Keratinocyte (primary cell): ENCODE measurements around the gene CDHR4. TPM values are rescaled to one million over a fixed set of nuclear protein-coding genes. Genes with fewer than 3 reads are reported as not detected.
A peak's percentile ranks its signal among the peaks of the same experiment; 100 is the strongest.

Experiments
- DNase-seq: peaks from one replicate; pipeline ENCODE4 v3.0.0-alpha.2; 2011; ENCODE audit warnings: low read depth, missing footprints, low spot score
- FAIRE-seq: peaks from 2 replicates; lab custom pipeline; 2011; peaks lifted over from hg19 to GRCh38; lab: Jason Lieb, UNC
- H2AFZ ChIP-seq: 2 replicates; pipeline ENCODE4 v1.6.0; 2012; ENCODE audit warnings: low read length, control low read depth, inconsistent platforms; ENCODE audit not compliant: control insufficient read depth
- H3K27ac ChIP-seq: 2 replicates; pipeline ENCODE4 v1.5.1; 2011; ENCODE audit warnings: low read length; ENCODE audit not compliant: control insufficient read depth, insufficient read depth
- H3K27me3 ChIP-seq: 3 replicates; pipeline ENCODE4 v1.6.0; 2011; ENCODE audit warnings: low read length; ENCODE audit not compliant: control insufficient read depth, insufficient read depth; ENCODE audit errors: extremely low read depth
- H3K36me3 ChIP-seq, 2 experiments: 2 replicates in 1 of 2; 3 replicates in 1 of 2; pipeline ENCODE4 v1.5.1; 2011; ENCODE audit warnings: low read length in 2 of 2, mild to moderate bottlenecking in 1 of 2; ENCODE audit not compliant: control insufficient read depth in 2 of 2, insufficient read depth in 2 of 2; ENCODE audit errors: extremely low read depth in 1 of 2
- H3K4me1 ChIP-seq: 3 replicates; pipeline ENCODE4 v1.5.1; 2011; ENCODE audit warnings: low read length; ENCODE audit not compliant: control insufficient read depth, insufficient read depth; ENCODE audit errors: extremely low read depth
- H3K4me2 ChIP-seq: 3 replicates; pipeline ENCODE4 v1.6.0; 2011; ENCODE audit warnings: low read depth, low read length; ENCODE audit not compliant: control insufficient read depth, insufficient read depth; ENCODE audit errors: extremely low read depth
- H3K4me3 ChIP-seq, 3 experiments: fragments of 200-600 bp in 1 of 3; sonication (generic) in 1 of 3; 2 replicates in 2 of 3; 3 replicates in 1 of 3; pipeline ENCODE4 v1.5.1; 2011 to 2016; ENCODE audit warnings: low read length in 3 of 3, mild to moderate bottlenecking in 3 of 3, control low read depth in 2 of 3, inconsistent platforms in 1 of 3, low read depth in 1 of 3, mixed read lengths in 1 of 3, mixed run types in 1 of 3, moderate library complexity in 1 of 3; ENCODE audit not compliant: control insufficient read depth in 2 of 3, insufficient read depth in 2 of 3; ENCODE audit errors: extremely low read depth in 1 of 3
- H3K79me2 ChIP-seq: 2 replicates; pipeline ENCODE4 v1.6.0; 2012; ENCODE audit warnings: low read length; ENCODE audit not compliant: control insufficient read depth, insufficient read depth
- H3K9ac ChIP-seq: 3 replicates; pipeline ENCODE4 v1.6.0; 2011; ENCODE audit warnings: low read length; ENCODE audit not compliant: control insufficient read depth, insufficient read depth; ENCODE audit errors: extremely low read depth
- H3K9me1 ChIP-seq: 3 replicates; pipeline ENCODE4 v1.6.0; 2011; ENCODE audit warnings: low read length; ENCODE audit not compliant: control insufficient read depth, insufficient read depth; ENCODE audit errors: extremely low read depth
- H3K9me3 ChIP-seq: 2 replicates; pipeline ENCODE4 v1.5.1; 2012; ENCODE audit warnings: low read depth, low read length; ENCODE audit not compliant: control insufficient read depth
- H4K20me1 ChIP-seq: 3 replicates; pipeline ENCODE4 v1.6.0; 2011; ENCODE audit warnings: low read length; ENCODE audit not compliant: control insufficient read depth, insufficient read depth; ENCODE audit errors: extremely low read depth
- EZH2 ChIP-seq: IDR thresholded peaks from one replicate; pipeline ENCODE4 v1.6.1; 2012; ENCODE audit warnings: inconsistent platforms, mild to moderate bottlenecking, low read length, moderate library complexity
- dilution Hi-C: fragments of 300-500 bp; cut with MboI; formaldehyde crosslinking; loops from one replicate; pipeline ENCODE4 v1.7.0; 2020; ENCODE audit warnings: low sequenced_read_pairs; ENCODE audit not compliant: extremely low pct_ligation_motif_present
- polyA plus RNA-seq, 5 experiments: library from polyadenylated mRNA; depleted of rRNA in 3 of 5; stranded (reverse) in 3 of 5; stranded (forward) in 1 of 5; unstranded in 1 of 5; fragments of >200 nt; gene quantifications; 1 replicate in 1 of 5; 2 replicates in 3 of 5; 3 replicates in 1 of 5; pipeline versions ENCODE4 v1.2.1 to v1.2.3, GENCODE V29; 2011 to 2012; ENCODE audit warnings: missing spikeins in 2 of 5, low read depth in 1 of 5, low replicate concordance in 1 of 5
- TF ChIP-seq, protein P1 (sequence below), 3 experiments: IDR thresholded peaks in 1 of 3; conservative IDR thresholded peaks in 1 of 3; optimal IDR thresholded peaks in 1 of 3; 2 replicates in 2 of 3; 3 replicates in 1 of 3; pipeline versions ENCODE3 to v1.5.1; 2011; ENCODE audit warnings: low read length in 3 of 3, mild to moderate bottlenecking in 3 of 3, moderate library complexity in 2 of 3, control low read depth in 1 of 3, inconsistent platforms in 1 of 3; ENCODE audit not compliant: insufficient read depth in 2 of 3; ENCODE audit errors: extremely low read depth in 1 of 3

Gene CDHR4
- polyA plus RNA-seq, 1 donor (not counting 4 experiments of a cell fraction or from before 2014, with no cell fraction given) = not detected

DNA sequence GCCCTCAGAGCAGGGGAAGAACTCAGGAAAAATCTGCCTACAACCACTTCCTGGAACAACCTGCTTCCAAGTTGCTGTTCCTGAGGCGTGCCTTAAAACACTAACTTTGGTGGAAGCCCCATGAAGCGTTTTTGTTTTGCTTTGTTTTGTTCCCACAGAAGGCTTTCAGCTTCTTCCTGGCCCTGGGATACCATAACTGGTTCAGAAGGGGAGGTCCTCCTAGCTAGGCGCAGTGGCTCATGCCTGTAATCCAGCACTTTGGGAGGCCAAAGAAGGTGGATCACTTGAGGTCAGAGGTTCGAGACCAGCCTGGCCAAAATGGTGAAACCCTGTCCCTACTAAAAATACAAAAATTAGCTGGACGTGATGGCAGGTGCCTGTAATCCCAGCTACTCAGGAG is 12.1 kb downstream of the CDHR4 start:
- Histone ChIP-seq H3K9ac (no peak overlapping the region), H3K4me3 (no peak overlapping the region), H3K4me2 (no peak overlapping the region), H3K27me3 (no peaks in the 10 kb centered on the region), H4K20me1 (no peaks in the 10 kb centered on the region), H3K36me3 (peaks cover 0 to 6% of the 10 kb centered on the region in 2 experiments), H2AFZ (no peak overlapping the region), H3K4me1 (peaks cover 12% of the 10 kb centered on the region), H3K9me3 (no peaks in the 10 kb centered on the region), H3K9me1 (no peaks in the 10 kb centered on the region), H3K79me2 (peaks cover 28% of the 10 kb centered on the region), H3K27ac (no peak overlapping the region)
- TF ChIP-seq, protein P1, sequence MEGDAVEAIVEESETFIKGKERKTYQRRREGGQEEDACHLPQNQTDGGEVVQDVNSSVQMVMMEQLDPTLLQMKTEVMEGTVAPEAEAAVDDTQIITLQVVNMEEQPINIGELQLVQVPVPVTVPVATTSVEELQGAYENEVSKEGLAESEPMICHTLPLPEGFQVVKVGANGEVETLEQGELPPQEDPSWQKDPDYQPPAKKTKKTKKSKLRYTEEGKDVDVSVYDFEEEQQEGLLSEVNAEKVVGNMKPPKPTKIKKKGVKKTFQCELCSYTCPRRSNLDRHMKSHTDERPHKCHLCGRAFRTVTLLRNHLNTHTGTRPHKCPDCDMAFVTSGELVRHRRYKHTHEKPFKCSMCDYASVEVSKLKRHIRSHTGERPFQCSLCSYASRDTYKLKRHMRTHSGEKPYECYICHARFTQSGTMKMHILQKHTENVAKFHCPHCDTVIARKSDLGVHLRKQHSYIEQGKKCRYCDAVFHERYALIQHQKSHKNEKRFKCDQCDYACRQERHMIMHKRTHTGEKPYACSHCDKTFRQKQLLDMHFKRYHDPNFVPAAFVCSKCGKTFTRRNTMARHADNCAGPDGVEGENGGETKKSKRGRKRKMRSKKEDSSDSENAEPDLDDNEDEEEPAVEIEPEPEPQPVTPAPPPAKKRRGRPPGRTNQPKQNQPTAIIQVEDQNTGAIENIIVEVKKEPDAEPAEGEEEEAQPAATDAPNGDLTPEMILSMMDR (optimal IDR thresholded peaks at IDR 0.05 in 1 of 3, IDR thresholded peaks at IDR 0.05 in 1 of 3, conservative IDR thresholded peaks at IDR 0.05 in 1 of 3; ENCODE audit: extremely low read depth in 1 of 3, insufficient read depth in 2 of 3, low read length in 3 of 3) = no peak
- no peak for TF ChIP-seq EZH2
- dilution Hi-C loops = no loop called here
- FAIRE-seq (no peak), DNase-seq (no peak)

DNA sequence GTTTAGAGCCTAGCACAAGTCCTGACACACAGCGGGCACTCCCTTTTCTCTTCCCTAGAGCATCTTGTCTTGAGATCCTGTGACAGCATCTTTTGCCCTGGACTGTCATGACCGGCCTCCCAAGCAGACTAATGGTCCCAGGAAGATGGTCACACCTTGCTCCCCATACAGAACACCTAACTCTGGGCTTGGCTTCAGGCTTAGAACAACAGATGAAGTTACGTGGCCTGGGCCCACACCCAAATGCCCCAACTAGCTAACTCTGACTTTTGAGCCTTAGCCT is 12.6 kb downstream of the CDHR4 start:
- Histone ChIP-seq H3K9me1 (no peaks in the 10 kb centered on the region), H2AFZ (no peak overlapping the region), H3K36me3 (peaks cover 0 to 8% of the 10 kb centered on the region in 2 experiments), H4K20me1 (no peaks in the 10 kb centered on the region), H3K27ac (peak overlapping the region; percentile 96), H3K4me1 (peaks cover 12% of the 10 kb centered on the region), H3K4me2 (peak overlapping the region; percentile 94), H3K4me3 (peak overlapping the region in 1 of 3 experiments; percentile 97), H3K27me3 (no peaks in the 10 kb centered on the region), H3K9me3 (no peaks in the 10 kb centered on the region), H3K79me2 (peaks cover 31% of the 10 kb centered on the region), H3K9ac (peak overlapping the region; percentile 91)
- no peak for TF ChIP-seq EZH2
- TF ChIP-seq, protein P1 (optimal IDR thresholded peaks at IDR 0.05 in 1 of 3, IDR thresholded peaks at IDR 0.05 in 1 of 3, conservative IDR thresholded peaks at IDR 0.05 in 1 of 3; ENCODE audit: extremely low read depth in 1 of 3, insufficient read depth in 2 of 3, low read length in 3 of 3) = no peak
- FAIRE-seq (no peak), DNase-seq (peak; percentile 53)
- dilution Hi-C loops = no loop called here
